A673 (cell line): ENCODE data around the gene CNOT3. TPM values are rescaled to one million over a fixed set of nuclear protein-coding genes. Genes with fewer than 3 reads are reported as not detected.

Source experiments
- BruUV-seq: library from RNA; stranded (reverse); fragments of 400-500 nt; replicated peaks from 2 replicates; lab custom pipeline; 2021; lab: Mats Ljungman, UMichigan
- CTCF ChIA-PET: fragments of 300-600 bp; sonication (Branson Sonifier 250); formaldehyde crosslinking; loops from one replicate; lab custom pipeline; 2022; ENCODE audit warnings: antibody characterized with exemption; lab: Charles Lee
- POLR2A ChIA-PET: fragments of 300-600 bp; sonication (Branson Sonifier 250); formaldehyde crosslinking; loops from one replicate; lab custom pipeline; 2022; ENCODE audit warnings: antibody characterized with exemption; ENCODE audit not compliant: low non-redundant PET; lab: Charles Lee
- DNase-seq: peaks from one replicate; pipeline ENCODE4 v3.0.0-alpha.2; 2015; ENCODE audit warnings: low spot score
- H3K27ac ChIP-seq: fragments of 200-600 bp; sonication (generic); 2 replicates; pipeline ENCODE4 v1.5.1; 2016; ENCODE audit warnings: mixed run types, low read depth, mild to moderate bottlenecking, mixed read lengths, antibody characterized with exemption, low read length; ENCODE audit not compliant: poor library complexity, severe bottlenecking
- H3K27me3 ChIP-seq: fragments of 200-600 bp; sonication (generic); replicated peaks from 2 replicates; pipeline ENCODE4 v1.6.1; 2017; ENCODE audit warnings: mixed run types, low read depth, mild to moderate bottlenecking, mixed read lengths, antibody characterized with exemption, low read length; ENCODE audit not compliant: insufficient read depth, poor library complexity
- H3K36me3 ChIP-seq: fragments of 200-600 bp; sonication (generic); 2 replicates; pipeline ENCODE4 v1.6.1; 2016; ENCODE audit warnings: mixed run types, mild to moderate bottlenecking, mixed read lengths, antibody characterized with exemption, low read length; ENCODE audit not compliant: insufficient read depth, poor library complexity, severe bottlenecking
- H3K4me1 ChIP-seq: fragments of 200-600 bp; sonication (generic); 2 replicates; pipeline ENCODE4 v1.6.1; 2017; ENCODE audit warnings: mixed run types, mild to moderate bottlenecking, mixed read lengths, antibody characterized with exemption, low read length; ENCODE audit not compliant: insufficient read depth, poor library complexity, severe bottlenecking
- H3K4me3 ChIP-seq: fragments of 200-600 bp; sonication (generic); 2 replicates; pipeline ENCODE4 v1.5.1; 2016; ENCODE audit warnings: low read depth, mixed run types, mild to moderate bottlenecking, mixed read lengths, low read length; ENCODE audit not compliant: poor library complexity, severe bottlenecking
- H3K9me3 ChIP-seq: fragments of 200-600 bp; sonication (generic); 2 replicates; pipeline ENCODE4 v1.6.1; 2016; ENCODE audit warnings: mixed run types, low read depth, mild to moderate bottlenecking, mixed read lengths, antibody characterized with exemption, low read length; ENCODE audit not compliant: poor library complexity, severe bottlenecking
- EZH2 ChIP-seq: fragments of 200-600 bp; sonication (generic); IDR thresholded peaks from 2 replicates; pipeline ENCODE4 v1.6.1; 2017; ENCODE audit warnings: borderline replicate concordance, low read depth, mild to moderate bottlenecking, mixed read lengths, antibody characterized with exemption, low read length; ENCODE audit not compliant: poor library complexity, severe bottlenecking
- intact Hi-C: fragments of 100-400 bp; cut with micrococcal nuclease; formaldehyde crosslinking; loops from one replicate; pipeline ENCODE4 v1.10.0; 2022; ENCODE audit not compliant: unreplicated experiment
- total RNA-seq: library from RNA; stranded (reverse); gene quantifications from 2 replicates; pipeline ENCODE4 v1.2.3, GENCODE V29; 2021
- TF ChIP-seq, protein P1 (sequence below): fragments of 300-800, 200-600 bp; sonication (generic); conservative IDR thresholded peaks from 2 replicates; pipeline ENCODE4 v1.5.1; 2017; ENCODE audit warnings: low read depth, mild to moderate bottlenecking, antibody characterized with exemption, low read length, moderate library complexity, mixed read lengths

The CNOT3 gene
- total RNA-seq, 1 experiment from 2014 or later, result 102 TPM

GRCh38 chr19:54136086-54136863 is 1.3 kb upstream of the CNOT3 start:
- Histone ChIP-seq H3K4me1 (peaks cover 12% of the 10 kb centered on the region), H3K27me3 (no peaks in the 10 kb centered on the region), H3K4me3 (peak overlapping the region; percentile 53), H3K9me3 (no peaks in the 10 kb centered on the region), H3K36me3 (peaks cover 20% of the 10 kb centered on the region), H3K27ac (peak overlapping the region; percentile 16)
- CTCF ChIA-PET, result no interaction called here
- intact Hi-C loops, result no loop called here
- TSS peak; percentile 58 for BruUV-seq
- DNase-seq, result no peak
- POLR2A ChIA-PET, result no interaction called here
- TF ChIP-seq, protein P1, sequence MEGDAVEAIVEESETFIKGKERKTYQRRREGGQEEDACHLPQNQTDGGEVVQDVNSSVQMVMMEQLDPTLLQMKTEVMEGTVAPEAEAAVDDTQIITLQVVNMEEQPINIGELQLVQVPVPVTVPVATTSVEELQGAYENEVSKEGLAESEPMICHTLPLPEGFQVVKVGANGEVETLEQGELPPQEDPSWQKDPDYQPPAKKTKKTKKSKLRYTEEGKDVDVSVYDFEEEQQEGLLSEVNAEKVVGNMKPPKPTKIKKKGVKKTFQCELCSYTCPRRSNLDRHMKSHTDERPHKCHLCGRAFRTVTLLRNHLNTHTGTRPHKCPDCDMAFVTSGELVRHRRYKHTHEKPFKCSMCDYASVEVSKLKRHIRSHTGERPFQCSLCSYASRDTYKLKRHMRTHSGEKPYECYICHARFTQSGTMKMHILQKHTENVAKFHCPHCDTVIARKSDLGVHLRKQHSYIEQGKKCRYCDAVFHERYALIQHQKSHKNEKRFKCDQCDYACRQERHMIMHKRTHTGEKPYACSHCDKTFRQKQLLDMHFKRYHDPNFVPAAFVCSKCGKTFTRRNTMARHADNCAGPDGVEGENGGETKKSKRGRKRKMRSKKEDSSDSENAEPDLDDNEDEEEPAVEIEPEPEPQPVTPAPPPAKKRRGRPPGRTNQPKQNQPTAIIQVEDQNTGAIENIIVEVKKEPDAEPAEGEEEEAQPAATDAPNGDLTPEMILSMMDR, result no peak
- no peak for TF ChIP-seq EZH2

GRCh38 chr19:54136864-54137698 is 481 bp upstream of the CNOT3 start:
- Histone ChIP-seq H3K9me3 (no peaks in the 10 kb centered on the region), H3K36me3 (peaks cover 21% of the 10 kb centered on the region), H3K27ac (peak overlapping the region; percentile 99), H3K4me1 (peaks cover 12% of the 10 kb centered on the region), H3K27me3 (no peaks in the 10 kb centered on the region), H3K4me3 (peak overlapping the region; percentile 99)
- intact Hi-C loops, result no loop called here
- ChIA-PET POLR2A (interaction anchor here (0.5 to 0.6 kb wide), 4 partner anchors 29 to 68 kb away, joined by 3 to 6 read pairs (median 4); partner anchors contain the start of gene RPS9), CTCF (interaction anchor here (1.0 kb wide), 1 partner anchor 129 kb away, joined by 3 read pairs; no protein-coding TSS in a partner anchor)
- no TSS peak for BruUV-seq
- no peak for TF ChIP-seq EZH2
- TF ChIP-seq, protein P1, result no peak
- DNase-seq, result peak; percentile 100

GRCh38 chr19:54138489-54139256 is 1.1 kb downstream of the CNOT3 start:
- Histone ChIP-seq H3K36me3 (peaks cover 37% of the 10 kb centered on the region), H3K4me3 (peak overlapping the region; percentile 99), H3K27me3 (no peaks in the 10 kb centered on the region), H3K4me1 (peaks cover 12% of the 10 kb centered on the region), H3K9me3 (no peaks in the 10 kb centered on the region), H3K27ac (peak overlapping the region; percentile 99)
- no peak for DNase-seq
- no TSS peak for BruUV-seq
- TF ChIP-seq, protein P1, result no peak
- no peak for TF ChIP-seq EZH2
- intact Hi-C loops, result no loop called here
- POLR2A ChIA-PET, result no interaction called here
- CTCF ChIA-PET, result no interaction called here
